ENCODE results near the gene LAIR1.
A peak's percentile ranks its signal among the peaks of the same experiment; 100 is the strongest.
"Not testable (repeated sequence)": the region's sequence is repeated elsewhere in the genome, so short reads cannot be mapped to it uniquely, and the experiment has no call there.

LAIR1 gene, protein sequence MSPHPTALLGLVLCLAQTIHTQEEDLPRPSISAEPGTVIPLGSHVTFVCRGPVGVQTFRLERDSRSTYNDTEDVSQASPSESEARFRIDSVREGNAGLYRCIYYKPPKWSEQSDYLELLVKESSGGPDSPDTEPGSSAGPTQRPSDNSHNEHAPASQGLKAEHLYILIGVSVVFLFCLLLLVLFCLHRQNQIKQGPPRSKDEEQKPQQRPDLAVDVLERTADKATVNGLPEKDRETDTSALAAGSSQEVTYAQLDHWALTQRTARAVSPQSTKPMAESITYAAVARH

DNA sequence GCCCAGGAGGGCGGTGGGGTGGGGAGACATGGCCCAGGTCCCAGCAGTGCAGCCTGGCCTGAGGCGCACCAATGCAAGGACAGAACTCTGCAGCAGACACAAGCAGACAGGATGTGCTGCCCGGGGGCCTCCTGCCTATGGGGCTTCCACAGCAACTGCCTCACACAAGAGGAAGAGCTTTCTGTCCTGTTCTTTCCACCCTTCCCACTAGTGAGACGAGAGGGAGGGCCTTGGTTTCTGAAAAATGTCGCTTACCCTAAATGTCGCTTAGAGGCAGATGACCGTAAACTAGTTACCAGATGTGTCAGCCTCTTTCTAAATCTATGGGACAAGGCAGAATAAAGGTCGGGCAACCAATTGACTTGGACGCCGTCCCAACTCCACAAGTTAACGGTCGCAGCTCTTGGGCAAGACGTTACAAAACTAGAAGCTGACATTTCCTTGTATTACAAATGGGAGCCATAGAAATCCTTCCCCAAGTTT, at the start of gene LAIR1:
Gene LAIR1 (minus strand): TSS at position 157 of the 483 bp plus-strand sequence. CDS start 127 bp downstream, at position 30.
- peak; percentile 16 for DNase-seq

DNA sequence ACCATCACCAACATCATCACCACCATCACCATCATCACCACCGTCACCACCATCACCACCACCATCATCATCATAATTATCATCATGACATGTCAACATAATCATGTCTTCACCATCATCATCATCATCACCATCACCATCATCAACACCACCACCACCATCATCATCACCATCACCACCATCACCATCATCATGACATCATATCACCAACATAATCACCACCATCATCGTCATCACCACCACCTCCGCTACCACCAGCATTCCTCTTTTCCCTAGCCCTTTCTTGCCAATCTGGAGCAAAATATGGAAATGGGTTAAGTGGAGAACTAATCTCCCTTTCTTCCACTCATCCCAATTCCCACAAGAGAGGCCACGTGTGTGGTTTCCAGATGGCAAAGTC, 49.4 kb upstream of the LAIR1 start:
- no peak for DNase-seq

DNA sequence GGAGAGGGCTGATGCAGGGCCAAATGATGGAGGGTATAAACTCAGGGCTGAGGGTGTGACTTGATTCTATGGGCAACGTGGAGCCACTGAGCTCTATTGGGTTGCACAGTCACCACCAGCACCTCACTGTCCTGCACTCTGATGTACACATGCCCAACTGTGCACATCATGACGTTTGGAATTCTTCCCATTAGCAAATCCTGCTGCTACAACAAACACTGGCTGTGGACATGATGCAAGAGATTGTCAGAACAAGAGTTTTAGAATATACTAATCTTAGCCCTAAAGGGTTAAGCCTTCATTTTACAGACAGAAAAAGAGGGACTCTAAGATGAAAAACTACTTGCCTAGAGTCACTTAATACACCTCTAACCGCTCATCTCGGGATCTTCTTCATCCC, 48.1 kb upstream of the LAIR1 start:
- no peak for DNase-seq

DNA sequence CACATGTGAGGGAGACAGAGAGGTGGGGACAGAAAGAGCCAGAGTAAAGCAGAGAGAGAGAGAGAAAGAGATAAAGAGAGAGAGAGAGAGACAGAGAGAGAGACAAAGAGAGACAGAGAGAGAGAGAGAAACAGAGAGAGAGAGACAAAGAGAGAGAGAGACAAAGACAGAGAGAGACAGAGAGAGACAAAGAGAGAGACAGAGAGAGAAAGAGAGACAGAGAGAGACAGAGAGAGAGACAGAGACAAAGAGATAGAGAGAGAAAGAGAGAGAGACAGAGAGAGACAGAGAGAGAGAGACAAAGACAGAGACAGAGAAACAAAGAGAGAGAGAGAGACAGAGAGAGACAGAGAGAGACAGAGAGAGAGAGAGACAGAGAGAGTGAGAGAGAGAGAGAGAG, 46.3 kb upstream of the LAIR1 start:
- no peak for DNase-seq

DNA sequence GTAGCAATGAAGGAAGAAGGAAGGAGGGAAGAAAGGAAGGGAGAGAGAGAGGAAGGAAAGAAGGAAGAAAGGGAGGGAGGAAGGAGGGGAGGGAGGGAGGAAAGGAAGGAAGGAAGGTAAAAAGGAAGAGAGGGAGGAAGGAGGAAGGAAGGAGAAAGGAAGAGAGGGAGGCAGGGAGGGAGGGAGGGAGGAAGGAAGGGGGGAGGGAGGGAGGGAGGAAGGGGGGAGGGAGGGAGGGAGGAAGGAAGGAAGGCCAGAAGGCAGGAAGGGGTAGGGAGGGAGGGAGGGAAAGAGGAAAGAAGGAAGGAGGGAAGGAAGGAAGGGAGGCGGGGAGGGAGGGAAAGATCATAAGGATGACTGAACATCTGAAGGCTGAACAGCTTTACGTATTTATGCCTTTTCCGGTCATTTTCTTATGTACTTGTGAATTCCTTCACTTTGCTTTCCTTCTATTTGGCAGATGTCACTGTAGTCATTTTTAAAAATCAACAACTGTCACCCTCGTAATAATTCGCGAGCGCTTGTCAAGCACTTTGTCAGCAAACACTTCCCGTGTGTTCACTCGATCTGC, 43.8 kb upstream of the LAIR1 start:
- DNase-seq = no peak

DNA sequence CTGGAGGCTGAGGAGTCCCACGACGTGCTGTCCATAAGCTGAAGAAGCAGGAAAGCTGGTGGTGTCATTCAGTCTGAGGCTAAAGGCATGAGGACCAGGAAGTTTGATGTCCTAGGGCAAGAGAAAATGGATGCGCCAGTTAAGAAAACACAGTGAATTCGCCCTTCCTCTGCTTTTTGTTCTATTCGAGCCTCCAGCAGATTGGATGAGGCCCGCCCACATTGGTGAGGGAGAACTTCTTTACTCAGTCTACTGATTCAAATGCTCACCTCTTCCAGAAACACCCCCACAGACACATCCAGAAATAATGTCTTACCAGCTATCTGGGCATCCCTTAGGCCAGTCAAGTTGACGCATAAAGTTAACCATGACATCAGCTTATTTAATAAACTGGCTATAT, 43.0 kb upstream of the LAIR1 start:
- no peak for DNase-seq

DNA sequence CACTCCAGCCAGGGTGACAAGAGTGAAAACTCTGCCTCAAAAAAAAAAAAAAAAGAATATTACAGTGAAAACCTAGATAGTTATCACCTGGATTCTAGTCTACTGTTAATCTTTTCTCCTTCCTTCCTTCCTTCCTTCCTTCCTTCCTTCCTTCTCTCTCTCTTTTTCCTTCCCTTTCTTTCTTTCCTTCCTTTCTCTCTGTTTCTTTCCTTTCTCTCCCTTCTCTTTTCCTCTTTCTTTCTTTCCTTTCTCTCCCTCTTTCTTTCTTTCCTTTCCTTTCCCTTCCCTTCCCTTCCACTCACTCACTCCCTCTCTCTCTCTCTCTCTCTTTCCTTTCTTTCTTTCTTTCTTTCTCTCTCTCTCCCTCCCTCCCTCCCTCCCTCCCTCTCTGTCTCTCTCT, 40.9 kb upstream of the LAIR1 start:
- DNase-seq = no peak

DNA sequence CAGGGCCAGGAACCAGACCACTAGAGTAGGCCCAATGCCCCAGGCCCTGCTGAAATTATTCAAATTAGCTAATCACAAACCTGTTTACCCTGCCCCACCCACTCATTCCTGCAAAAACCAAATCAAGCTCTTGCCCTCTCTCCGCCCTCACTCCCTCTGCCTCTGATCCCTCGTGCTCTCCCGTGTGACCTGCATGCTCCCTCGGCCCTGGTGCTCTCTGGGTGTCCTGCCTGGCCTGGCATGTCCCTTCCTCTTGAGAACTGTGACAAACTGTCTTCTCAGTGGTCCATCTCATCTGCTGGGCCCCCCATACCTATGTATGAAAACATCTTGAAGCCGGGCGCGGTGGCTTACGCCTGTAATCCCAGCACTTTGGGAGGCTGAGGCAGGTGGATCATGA, 38.3 kb upstream of the LAIR1 start:
- no peak for DNase-seq

DNA sequence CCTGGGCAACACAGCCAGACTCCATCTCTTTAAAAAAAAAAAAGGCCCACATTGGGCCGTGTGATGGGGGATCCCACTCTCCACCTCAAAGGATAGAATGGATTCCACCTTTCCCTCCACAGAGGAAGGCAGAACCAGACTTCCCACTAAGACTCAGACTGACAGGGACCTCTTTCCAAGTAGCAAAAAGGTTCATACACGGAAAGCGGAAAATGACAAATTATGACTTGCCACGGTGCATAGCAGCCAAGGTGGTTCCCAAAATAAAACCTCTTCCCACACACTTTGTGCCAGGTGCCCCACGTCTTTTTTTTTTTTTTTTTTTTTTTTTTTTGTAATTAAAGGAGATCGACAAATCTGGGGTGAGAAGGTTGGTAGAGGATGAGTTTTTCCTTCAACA, 36.2 kb upstream of the LAIR1 start:
- DNase-seq = no peak

DNA sequence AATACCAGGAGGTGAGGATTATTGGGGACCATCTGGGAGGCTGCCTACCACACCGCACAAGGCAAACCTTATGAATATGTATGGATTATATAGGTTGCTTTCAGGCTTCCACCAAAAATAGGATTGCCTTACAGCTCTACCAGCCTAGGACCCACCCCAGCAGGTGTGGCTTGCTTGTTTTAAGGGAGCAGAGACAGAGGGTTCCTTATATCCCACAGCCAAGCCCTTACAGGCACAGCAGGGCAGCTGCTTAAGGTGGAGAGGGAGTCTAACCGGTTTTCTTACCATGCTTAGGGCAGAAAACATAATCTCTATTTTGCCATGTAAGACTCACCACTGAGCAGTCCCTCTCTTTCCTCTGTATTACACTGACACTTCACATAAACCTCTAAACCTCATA, 34.5 kb upstream of the LAIR1 start:
- no peak for DNase-seq

DNA sequence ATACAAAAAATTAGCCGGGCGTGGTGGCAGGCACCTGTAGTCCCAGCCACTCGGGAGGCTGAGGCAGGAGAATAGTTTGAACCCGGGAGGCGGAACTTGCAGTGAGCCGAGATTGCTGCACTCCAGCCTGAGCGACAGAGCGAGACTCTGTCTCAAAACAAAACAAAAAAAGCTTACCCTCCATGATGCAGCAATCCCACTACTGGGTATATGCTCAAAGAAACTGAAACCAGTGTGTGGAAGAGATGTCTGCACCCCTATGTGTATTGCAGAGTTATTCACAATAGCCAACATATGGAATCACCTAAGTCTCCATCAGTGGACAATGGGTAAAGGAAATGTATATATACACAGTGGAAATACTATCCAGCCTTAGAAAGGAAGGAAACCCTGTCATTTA, 31.0 kb upstream of the LAIR1 start:
- DNase-seq = no peak

DNA sequence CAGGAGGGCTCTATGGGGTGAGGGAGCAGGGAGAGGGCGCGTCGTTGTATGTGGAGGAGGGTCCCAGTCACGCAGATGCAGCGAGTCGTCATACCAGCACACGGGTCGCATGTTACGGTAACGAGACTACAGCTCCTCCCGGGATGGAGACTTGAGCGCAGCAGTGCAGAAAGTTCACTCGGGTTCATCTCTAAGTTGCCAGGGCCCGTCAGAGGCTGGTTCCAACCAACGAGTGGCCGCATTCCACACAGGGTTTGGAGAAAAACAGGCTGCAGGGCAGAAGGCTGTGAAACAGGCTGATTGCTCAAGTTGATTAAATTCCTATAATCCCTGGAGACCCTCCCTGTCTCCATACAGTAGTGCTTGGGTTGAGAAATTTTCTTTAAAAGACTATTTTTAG, 28.6 kb upstream of the LAIR1 start:
- no peak for DNase-seq

DNA sequence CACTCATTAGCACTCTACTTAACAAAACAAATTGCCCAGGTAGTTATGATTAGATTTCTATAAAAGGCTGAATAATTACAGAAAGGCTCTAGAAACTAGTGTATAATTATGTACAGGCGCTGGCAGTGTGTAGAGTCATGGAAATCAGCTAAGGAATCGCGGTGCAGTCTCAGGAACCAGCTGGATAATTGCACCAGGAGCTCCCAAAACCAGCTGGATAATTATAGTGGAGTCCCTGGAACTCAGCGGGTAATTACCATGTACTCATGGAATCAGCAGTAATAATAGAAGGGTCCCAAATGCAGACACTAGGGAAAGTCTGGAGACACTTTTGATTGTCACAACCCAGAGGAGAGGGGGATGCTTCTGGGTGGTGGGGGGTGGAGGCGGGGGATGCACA, 27.4 kb upstream of the LAIR1 start:
- DNase-seq = no peak

DNA sequence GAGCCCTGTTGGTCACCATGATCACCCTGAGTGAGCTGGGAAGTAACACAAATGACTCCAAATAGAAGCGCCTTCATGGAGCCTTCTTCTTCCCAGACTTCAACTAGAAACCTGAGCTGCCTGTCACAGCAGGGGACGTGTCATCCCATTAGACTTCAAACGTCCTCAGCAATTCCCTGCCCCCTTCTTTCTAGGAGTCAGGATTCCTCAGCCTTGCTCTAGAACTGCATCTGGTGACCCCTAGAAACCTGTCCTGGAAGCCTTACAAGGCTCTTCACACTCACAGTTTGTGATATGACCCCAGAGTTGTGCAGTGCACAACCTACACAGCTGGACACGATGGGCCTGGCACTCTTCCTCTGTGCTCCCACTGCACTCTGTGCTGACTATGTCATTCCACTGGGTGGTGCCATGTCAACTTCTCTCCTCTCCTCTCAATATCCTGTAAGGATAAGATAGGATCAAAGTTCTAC, 26.9 kb upstream of the LAIR1 start:
- no peak for DNase-seq

DNA sequence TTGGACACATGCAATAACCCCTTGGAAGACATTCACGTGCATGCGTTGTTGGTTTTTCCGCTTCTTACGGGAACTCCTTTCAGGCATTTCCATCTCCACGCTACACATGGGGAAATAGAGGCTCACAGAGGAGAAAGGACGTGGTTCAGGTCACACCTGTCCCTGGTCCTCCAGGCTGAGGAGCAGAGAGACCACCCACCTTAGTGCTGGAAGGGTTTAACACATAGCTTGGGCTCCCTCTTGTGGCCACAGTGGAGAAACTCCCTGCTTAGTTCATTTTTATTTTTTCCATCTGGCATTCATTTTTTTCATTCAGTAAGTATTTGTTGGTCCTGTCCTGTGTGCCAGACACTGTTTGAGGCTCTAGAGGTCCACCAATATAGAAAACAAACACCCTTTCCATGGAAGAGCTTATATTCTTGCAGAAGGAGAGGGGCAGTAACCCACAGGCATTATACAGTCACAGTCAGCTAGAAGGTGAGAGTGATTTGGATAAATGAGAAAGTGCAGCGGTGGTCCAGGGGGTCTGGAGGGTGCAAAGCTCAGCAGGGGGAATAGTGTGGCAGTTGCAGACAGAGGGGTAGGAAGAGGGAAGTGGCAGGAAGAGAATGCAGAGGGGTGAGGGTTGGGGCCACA, 26.3 kb upstream of the LAIR1 start:
- DNase-seq = peak; percentile 26

DNA sequence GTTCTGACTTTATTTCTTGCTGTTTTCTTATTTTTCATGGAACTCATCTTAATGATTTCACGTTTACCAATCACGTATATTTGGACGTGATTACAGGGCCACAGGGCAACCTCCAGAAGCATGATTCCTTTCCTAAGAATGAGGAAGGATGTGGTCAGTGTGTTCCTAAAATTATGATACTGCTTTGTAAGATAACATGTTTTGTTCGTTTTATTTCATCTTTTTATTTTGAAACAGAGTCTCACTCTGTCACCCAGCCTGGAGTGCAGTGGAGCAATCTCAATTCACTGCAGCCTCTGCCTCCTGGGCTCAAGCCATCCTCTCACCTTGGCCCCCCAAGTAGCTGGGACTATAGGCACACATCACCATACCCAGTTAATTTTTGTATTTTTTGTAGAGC, 24.8 kb upstream of the LAIR1 start:
- DNase-seq = no peak

DNA sequence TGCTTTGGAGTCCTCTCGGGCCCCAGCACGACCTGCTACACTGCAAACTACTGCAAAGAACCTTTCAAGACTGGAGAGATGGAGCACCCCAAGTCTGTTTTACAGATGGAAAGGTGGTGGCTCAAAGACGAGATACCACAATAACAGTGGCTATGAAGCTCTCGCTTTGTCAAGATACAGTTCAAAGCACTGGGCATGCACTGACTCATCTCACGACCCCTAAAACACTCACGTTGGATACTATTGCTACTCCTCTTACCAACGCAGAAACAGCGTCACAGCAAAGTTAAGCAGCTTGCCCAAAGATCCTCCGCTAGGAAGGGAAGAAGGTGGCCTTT, 24.0 kb upstream of the LAIR1 start:
- DNase-seq = no peak

DNA sequence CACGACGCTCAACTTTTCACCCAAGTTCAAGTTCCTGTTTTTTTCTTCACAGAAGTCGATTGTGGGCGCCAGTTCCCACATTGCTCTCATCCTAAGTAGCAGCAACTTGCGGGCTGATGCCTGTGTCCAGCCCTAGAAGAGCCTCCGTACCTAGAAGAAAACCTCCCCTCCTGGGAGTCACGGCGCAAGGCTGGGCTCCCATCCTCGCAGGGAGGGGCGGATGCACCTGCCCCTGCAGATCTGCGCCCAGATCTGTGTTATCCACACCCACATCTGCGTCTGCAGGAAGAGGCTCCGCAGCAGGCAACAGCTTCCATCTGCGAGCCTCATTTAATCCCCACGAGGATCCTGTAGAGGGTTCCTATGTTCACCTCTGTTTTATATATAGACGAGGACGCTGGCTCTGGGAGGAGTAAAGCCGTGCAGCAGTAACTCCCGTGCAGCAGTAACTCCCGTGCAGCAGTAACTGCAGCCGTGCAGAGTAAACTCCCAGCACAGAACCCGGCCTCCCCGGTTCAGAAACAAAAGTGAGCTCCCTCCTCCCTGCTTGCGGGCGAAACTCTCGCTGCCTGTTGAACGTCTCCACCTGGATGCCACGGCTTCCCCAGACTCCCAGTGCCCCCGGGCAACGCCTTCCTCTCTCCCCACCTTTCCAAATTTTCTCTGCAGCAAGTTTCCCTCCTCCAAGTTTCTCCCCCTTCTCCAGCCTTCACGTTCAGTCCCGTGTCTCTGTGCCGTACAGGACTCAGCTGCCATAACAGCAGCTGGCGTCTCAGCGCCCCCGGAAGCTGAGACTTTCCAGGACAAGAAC, 23.5 kb upstream of the LAIR1 start:
- DNase-seq = no peak

DNA sequence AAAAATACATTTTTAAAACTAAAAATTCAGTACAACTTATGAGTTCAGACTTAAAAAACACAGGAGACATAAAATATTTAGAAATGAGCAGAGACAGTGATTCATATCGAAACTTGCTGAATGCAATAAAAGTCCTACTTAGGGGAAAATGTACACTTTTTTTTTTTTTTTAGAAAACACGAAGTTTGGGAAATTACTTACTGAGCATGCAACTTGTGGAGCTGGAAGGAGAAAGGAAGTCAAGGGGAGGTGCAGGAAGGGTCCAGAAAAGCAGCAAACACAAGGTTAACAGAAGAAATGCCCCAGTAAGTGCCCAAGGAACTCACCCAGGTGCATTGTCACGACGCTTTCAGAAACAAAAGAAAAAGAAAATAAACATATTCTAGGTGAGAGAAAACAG, 18.6 kb upstream of the LAIR1 start:
- DNase-seq = no peak

DNA sequence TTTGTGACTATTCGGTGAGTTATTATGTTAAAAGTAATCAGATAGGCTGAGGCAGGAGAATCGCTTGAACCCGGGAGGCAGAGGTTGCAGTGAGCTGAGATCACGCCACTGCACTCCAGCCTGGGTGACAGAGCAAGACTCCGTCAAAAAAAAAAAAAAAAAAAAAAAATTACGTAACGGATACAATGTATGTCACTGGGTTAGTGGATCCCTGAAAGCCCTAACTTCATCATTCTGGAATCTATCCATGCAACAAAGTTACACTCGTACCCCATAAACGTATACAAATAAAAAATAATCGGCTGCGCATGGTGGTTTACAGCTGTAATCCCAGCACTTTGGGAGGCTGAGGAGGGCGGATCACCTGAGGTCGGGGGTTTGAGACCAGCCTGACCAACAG, 17.3 kb upstream of the LAIR1 start:
- not testable (repeated sequence) for DNase-seq

DNA sequence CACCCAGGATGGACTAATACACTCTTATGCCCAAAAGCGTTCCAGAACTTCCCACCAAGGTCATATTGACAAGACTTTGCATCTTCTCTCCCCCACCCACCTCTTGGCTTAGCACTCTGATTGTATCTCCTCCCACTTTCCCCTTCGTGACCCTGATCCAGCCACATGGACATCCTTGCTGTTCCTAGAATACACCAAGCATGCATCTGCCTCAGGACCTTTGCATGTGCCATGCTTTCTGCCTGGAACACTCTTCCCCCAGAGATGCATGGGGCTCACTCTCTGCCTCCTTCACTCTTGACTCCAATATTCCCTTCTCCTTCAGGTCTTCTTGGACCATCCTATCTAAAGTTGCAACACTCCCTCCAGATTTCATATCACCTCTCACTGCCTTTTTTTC, 16.2 kb upstream of the LAIR1 start:
- no peak for DNase-seq

DNA sequence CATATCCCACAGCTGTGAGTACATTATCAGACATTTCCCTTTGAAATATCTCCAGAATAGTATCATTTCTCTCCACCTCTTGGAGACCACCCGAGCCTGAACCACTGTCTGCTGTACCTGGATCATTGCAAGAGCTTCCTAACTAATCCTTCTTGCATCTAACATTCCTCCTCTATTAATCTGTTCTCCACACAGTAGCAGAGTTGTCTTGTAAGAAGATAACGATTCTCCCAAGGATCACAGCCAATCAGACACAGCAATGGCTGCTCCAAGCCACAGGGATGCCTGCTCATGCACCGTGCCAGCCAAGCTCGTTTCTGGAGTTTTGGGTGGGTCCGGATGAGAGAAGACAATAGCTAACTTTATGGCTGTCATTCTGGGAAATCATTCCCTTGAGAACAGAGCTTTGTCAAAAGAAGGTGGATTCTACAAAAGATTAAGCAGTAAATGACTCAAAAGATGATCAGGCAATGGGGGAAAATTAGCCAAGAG, 14.5 kb upstream of the LAIR1 start:
- DNase-seq = no peak

DNA sequence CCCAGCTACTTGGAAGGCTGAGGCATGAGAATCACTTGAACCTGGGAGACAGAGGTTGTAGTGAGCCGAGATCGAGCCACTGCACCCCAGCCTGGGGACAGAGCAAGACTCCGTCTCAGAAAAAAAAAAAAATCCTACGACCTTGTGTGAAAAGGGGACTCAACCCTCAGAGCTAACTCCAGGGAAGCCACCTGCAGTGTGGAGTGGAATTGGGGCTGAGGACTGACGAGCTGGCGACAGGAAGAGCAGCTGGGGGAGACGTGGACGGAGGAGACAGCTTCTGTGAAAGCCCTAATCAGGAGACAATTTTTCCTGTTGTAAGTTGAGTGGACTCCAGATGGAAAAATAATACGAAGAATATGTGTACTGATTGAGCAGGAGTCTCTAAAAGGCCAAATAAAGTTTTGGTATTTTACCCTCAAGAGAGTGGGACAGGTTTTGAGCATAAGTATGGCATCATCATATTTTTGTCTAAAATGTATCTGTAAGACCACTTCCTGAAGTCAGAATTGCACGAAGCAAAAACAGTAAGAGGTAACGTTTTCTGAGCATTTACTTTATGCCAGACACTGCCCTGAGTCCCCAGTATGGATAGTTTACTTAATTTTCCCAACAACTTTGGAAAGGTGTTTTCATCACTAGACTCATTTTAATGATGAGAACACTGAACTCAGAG, 12.0 kb upstream of the LAIR1 start:
- DNase-seq = no peak
